Hematopoietic multipotent progenitor cell (in vitro differentiated cells): ENCODE data around the gene ADAT1. TPM values are rescaled to one million over a fixed set of nuclear protein-coding genes. Genes with fewer than 3 reads are reported as not detected.
A peak's percentile ranks its signal among the peaks of the same experiment; 100 is the strongest.

Source experiments
- DNase-seq, 3 donors: peaks; one replicate each; pipeline ENCODE4 v3.0.0-alpha.2; 2011 to 2015; ENCODE audit warnings: low read depth in 2 of 3, low spot score in 2 of 3
- total RNA-seq: library from RNA; depleted of rRNA; stranded (reverse); fragments of >200 nt; gene quantifications from one replicate; pipeline ENCODE4 v1.2.3, GENCODE V29; 2012

The ADAT1 gene
- total RNA-seq, 1 donor: 49.5 TPM

GRCh38 chr16:75578212-75578611 lies 44.9 kb downstream of the ADAT1 start:
- DNase-seq: no peak

GRCh38 chr16:75576384-75576811 lies 46.7 kb downstream of the ADAT1 start:
- DNase-seq: no peak

GRCh38 chr16:75575958-75576357 lies 47.1 kb downstream of the ADAT1 start:
- DNase-seq: no peak

DNA sequence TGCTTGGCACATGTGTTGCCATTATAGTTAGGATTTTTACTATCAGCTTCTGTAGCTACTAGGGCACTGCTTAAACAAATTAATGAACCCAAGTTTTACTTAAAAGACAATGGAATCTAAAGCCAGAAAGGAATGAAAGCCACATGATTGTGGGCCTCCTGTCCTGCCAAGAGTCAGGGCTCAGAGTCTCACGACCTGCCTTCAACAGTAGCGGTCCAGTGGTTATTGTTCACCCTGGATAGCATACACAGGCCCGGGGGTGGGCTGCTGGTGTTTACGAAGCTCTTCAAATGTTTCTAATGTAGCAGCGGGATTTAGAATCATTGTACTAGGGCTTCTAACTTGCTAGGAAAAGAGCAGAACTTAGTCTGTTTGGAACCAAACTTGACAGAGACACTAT lies 49.1 kb downstream of the ADAT1 start:
- DNase-seq: no peak

DNA sequence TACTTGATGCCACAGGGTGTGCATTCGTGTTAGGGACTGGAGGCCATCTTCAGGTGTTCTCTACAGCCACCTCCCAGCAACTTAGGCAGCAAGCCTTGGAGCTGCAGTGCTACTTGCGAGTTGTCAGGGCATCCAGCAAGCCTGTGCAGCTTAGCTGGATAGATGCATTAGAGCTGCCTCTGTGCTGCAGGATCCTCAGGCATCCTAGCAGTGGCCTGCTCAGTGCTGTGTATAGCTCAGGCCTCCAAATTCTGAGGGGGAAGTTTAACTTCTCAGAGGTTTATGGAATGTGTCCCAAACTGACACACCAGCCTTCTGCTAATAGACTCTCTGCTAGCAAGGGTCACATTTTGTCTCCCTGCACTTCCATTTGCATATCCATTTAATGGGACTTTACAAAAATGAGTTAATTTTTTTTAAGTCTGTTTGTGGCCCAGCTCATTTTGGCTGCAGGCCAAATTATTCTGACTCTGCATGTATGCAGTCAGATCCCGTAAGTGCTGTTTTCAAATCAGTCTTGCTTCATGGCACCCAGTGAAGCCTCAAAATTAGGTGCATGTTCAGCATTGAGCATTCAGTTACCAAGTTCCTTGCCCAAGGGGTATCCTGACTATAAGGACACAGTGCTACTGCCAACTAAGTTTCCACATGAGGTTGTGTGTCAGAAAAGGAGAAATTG lies 50.1 kb downstream of the ADAT1 start:
- peak in 1 of 3 donors; percentile 30 for DNase-seq

GRCh38 chr16:75570396-75571065 lies 52.5 kb downstream of the ADAT1 start:
- no peak for DNase-seq

DNA sequence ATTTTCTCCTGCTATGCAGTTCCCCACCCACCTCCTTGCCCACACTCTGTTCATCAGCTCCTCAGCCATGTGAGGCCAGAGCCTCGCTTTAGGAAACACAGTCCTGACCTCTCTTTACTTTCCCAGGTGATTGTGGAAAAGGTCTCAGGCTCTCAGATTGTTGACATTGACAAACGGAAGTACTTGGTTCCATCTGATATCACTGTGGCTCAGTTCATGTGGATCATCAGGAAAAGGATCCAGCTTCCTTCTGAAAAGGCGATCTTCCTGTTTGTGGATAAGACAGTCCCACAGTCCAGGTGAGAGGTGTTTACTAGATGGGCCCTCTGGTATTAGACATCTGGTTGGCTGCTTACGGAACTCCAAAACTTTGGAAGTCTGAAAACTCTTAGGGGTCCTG lies 55.2 kb downstream of the ADAT1 start:
- no peak for DNase-seq

GRCh38 chr16:75566758-75567255 lies 56.3 kb downstream of the ADAT1 start:
- peak in 2 of 3 donors; percentile 10 to 17 for DNase-seq

DNA sequence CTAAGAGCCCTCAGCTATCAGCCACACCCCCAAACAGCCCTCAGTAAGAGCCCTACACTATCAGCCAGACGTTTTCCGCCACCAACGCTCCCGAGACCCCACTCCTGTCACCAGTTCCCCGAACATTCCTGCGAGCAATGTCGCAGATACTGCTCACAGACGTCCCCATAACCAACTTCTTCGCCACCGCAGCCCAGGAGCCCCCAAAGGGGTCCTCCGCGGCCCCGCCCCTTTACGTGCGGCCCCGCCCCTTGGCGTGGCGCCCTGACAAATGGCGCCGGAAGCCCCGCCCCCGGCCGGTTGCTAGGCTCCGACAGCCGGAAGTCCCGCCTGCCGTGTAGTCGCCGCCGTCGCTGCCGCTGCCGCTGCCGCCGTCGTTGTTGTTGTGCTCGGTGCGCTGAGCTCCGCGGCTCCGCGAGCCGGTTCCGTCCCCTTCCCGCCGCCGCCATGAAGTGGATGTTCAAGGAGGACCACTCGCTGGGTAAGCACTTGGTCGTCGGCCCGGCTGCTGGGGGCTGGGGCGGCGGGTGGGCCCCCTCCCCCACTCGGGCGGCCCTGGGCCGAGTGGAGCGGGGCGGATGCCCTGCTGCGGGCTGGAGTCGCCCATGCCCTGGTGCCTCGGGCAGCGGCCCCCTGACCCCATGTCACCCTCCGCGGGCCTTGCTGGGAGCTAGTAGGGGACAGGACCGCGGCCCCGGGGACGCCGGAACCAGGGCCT lies 56.9 kb downstream of the ADAT1 start, which contains the start of gene GABARAPL2:
GABARAPL2 (plus strand) TSS at position 340 of the 718 bp plus-strand sequence; CDS start at position 448, 108 bp downstream.
- DNase-seq: peak; percentile 87 to 93 (median 87)

- DNase-seq: peak in 1 of 3 donors; percentile 23
Measured at GRCh38 chr16:75565640-75566039, 57.4 kb downstream of the ADAT1 start.

GRCh38 chr16:75559564-75560372 lies 63.3 kb downstream of the ADAT1 start:
- no peak for DNase-seq

DNA sequence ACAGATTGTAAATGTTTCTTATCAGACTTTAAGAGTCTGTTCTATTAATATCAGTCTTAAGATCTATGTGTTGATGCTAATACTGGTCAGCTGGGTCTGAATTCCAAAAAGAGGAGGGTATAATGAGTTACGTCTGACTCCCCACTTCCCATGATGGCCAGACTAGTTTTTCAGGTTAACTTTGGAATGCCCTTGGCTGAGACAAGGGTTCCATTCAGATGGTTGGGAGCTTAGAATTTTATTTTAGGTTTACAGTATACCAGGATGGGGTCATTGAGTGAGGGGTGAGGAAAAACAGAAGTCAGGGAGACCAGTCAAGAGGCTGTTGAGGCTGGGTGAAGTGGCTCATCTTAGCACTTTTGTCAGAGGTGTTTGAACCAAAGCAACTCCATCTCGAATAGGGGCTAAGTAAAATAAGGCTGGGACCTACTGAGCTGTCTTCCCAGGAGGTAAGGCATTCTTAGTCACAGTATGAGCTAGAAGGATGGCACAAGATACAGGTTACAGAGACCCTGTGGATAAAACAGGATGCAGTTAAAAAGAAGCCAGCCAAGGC lies 64.2 kb downstream of the ADAT1 start:
- DNase-seq: no peak

DNA sequence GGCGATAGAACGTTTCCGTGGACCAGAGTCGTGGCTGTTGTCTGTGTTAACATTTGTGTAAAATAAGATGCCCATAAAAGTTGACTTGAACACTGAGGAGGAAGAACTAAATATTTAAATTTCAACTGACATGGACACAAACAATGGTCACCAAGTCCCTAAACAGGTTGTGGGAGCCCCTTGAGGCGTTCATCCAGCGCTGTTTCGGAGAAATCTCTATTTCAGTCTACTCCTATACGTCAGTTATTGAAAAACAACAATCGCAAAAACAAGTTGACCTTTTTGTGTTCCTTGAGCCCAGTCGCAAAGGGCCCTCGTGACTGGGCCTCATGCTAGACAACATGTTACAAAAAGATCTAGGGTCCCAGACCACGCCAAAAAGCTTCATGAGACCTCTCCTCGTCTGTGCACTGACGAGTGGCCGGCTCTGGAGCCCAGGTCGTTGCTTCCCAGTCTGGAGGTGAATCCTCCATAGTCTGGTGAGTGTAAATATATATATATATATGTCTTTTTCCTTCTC lies 66.6 kb downstream of the ADAT1 start:
- DNase-seq: no peak

GRCh38 chr16:75555707-75556430 lies 67.2 kb downstream of the ADAT1 start, which contains the start of gene TMEM231:
Gene TMEM231, minus strand, starts transcription at chr16:75556252. Its CDS starts 43 bp downstream, at chr16:75556209.
- peak; percentile 81 to 95 (median 91) for DNase-seq

GRCh38 chr16:75555213-75555706 lies 67.8 kb downstream of the ADAT1 start:
- peak in 2 of 3 donors; percentile 14 to 18 for DNase-seq

DNA sequence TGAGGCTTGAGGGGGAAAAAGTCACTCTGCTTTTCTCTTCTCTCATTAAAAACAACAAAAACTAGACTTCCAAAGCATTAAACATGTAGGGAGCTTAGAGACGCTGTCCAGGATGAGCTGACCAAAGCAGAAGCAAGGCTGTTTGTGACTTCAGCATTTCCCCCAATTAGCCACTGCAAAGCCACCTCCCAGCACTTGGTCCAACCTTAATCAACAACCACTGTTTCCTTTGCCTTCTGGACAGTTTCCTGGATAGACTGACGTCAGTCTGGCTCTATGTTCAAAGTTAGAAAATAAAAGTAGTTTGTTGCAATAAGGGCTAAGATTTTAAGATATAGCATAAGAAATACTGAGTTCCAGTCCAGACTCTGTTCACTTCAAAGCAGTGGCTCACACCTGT lies 70.1 kb downstream of the ADAT1 start:
- DNase-seq: no peak

- peak in 2 of 3 donors; percentile 72 to 78 for DNase-seq
Measured at GRCh38 chr16:75550211-75550662, 72.8 kb downstream of the ADAT1 start.
